Measurements from ENCODE around the gene NTM. TPM values are rescaled to one million over a fixed set of nuclear protein-coding genes. Genes with fewer than 3 reads are reported as not detected.

The NTM gene
- total and polyA plus RNA-seq, 10 donors, result 0.13 to 1.6 (median 0.67) TPM

DNA sequence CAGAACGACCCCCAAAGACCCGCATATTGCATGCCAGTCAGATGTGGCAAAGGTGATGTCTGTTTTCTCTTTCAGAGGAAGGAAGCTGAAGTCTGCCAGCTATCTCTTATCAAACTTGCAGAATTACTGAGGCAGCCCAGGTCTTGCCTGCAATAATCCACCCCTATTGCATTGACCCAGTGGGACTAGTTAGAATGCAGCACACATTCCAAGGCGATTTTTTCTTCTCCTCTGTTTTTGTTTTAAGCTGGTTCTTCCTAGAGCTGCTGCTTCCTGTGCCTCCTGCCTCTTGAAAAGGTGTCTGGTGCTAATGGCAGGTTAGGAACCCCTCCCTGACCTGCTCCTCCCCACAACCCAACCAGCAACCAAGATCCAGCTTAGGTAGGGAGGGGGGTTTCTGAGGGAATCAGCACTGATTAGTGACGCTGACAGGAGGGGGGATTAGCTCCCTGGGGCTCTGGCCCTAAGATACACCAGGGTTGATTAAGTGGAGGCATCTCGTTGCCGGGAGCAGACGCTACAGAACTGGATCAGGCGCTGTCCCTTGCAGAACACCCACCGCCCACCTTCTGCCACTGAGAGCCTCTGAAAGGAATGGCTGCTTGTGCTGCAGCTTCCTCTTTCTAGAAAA lies 2.8 kb downstream of the NTM start:
- Histone ChIP-seq H3K9me3 (no peaks in the 10 kb centered on the region), H3K27me3 (replicated peaks in 1 of 7) (peaks cover 0 to 55% (median 4%) of the 10 kb centered on the region in 7 donors), H3K4me1 (peaks cover 0 to 7% (median 0%) of the 10 kb centered on the region in 6 donors), H3K36me3 (no peaks in the 10 kb centered on the region), H3K4me3 (no peak overlapping the region), H3K27ac (no peak overlapping the region)
- intact Hi-C loops (cut with DNase I; ENCODE audit: low total_unique reads), result no loop called here
- DNase-seq, result no peak
- WGBS, 5 donors, result 33 to 53% (median 46%) methylated on average over 9 of the region's 9 CpGs
- TF ChIP-seq CTCF (IDR thresholded peaks at IDR 0.05 in 8 of 11, conservative IDR thresholded peaks at IDR 0.05 in 3 of 11), result no peak

GRCh38 chr11:131373756-131374155 lies 3.3 kb downstream of the NTM start:
- intact Hi-C loops (cut with DNase I; ENCODE audit: low total_unique reads), result no loop called here
- Histone ChIP-seq H3K36me3 (no peaks in the 10 kb centered on the region), H3K27me3 (replicated peaks in 1 of 7) (peaks cover 0 to 55% (median 4%) of the 10 kb centered on the region in 7 donors), H3K4me1 (peaks cover 0 to 7% (median 0%) of the 10 kb centered on the region in 6 donors), H3K9me3 (no peaks in the 10 kb centered on the region), H3K27ac (no peak overlapping the region), H3K4me3 (no peak overlapping the region)
- DNase-seq, result no peak
- WGBS, 5 donors, result 81 to 87% (median 85%) methylated on average over 11 to 13 of the region's 13 CpGs
- TF ChIP-seq POLR2AphosphoS5 (IDR thresholded peaks at IDR 0.05) (no peak), CTCF (IDR thresholded peaks at IDR 0.05 in 8 of 11, conservative IDR thresholded peaks at IDR 0.05 in 3 of 11) (no peak), POLR2A (IDR thresholded peaks at IDR 0.05) (no peak)

DNA sequence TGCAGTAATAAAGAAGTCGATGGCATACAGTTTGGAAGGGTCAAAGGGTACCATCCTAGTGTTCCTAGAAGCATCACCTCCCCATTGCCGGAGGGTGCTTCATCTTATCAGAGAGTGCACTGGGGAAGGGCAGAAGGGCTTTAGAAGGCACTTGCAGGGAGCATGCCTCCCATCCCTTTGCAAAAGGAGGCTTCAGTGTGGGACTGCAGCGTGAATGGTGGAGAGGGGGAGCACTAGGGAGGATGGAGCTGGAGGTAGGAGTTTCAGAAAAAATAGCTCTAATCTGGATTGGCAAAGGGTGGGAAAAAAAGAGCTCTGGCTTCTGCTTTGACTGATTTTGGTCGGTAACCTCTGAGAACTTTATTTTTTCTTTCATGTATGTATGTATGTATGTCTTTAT lies 5.0 kb downstream of the NTM start:
- peaks cover 0 to 51% (median 4%) of the 10 kb centered on the region in 7 donors for H3K27me3 ChIP-seq (replicated peaks in 1 of 7)
- TF ChIP-seq POLR2AphosphoS5 (IDR thresholded peaks at IDR 0.05), result no peak
- TF ChIP-seq POLR2A (IDR thresholded peaks at IDR 0.05), result no peak
- no peak for TF ChIP-seq CTCF (IDR thresholded peaks at IDR 0.05 in 8 of 11, conservative IDR thresholded peaks at IDR 0.05 in 3 of 11)
- H3K4me3 ChIP-seq, result no peak overlapping the region
- 44 to 60% (median 50%) methylated on average over 4 of the region's 4 CpGs for WGBS, 5 donors
- peaks cover 0 to 7% (median 0%) of the 10 kb centered on the region in 6 donors for H3K4me1 ChIP-seq
- DNase-seq, result no peak
- no peaks in the 10 kb centered on the region for H3K9me3 ChIP-seq
- intact Hi-C loops (cut with DNase I; ENCODE audit: low total_unique reads), result no loop called here
- no peaks in the 10 kb centered on the region for H3K36me3 ChIP-seq
- H3K27ac ChIP-seq, result no peak overlapping the region

DNA sequence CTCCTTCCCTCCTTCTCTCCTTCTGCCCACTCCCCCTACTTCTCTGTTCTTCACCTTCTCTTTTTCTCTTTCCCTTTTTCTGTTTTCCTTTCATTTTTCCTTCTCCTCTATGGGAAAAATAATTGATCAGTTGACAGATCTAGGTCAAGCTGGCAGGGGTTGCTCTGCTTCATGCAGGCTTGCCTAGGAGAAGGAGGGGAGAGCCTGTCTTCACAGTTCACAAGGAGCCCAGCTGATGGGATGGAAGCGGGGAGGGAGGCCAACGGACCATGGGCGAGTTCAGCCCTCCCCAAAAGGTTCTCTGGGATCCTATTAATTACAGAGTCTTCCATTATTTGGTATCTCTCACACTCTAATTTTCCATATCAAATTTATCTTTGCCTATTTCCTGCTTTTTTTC lies 5.5 kb downstream of the NTM start:
- Histone ChIP-seq H3K27ac (no peak overlapping the region), H3K27me3 (replicated peaks in 1 of 7) (peaks cover 0 to 46% (median 4%) of the 10 kb centered on the region in 7 donors), H3K4me3 (no peak overlapping the region), H3K9me3 (no peaks in the 10 kb centered on the region), H3K36me3 (no peaks in the 10 kb centered on the region), H3K4me1 (peaks cover 0 to 2% (median 0%) of the 10 kb centered on the region in 6 donors)
- no peak for TF ChIP-seq CTCF (IDR thresholded peaks at IDR 0.05 in 8 of 11, conservative IDR thresholded peaks at IDR 0.05 in 3 of 11)
- no peak for TF ChIP-seq POLR2A (IDR thresholded peaks at IDR 0.05)
- TF ChIP-seq POLR2AphosphoS5 (IDR thresholded peaks at IDR 0.05), result no peak
- DNase-seq, result no peak
- intact Hi-C loops (cut with DNase I; ENCODE audit: low total_unique reads), result no loop called here
- 61 to 78% (median 72%) methylated on average over 3 of the region's 3 CpGs for WGBS, 5 donors

Data from spleen (tissue), 11 donors.